HG03442 (cell line): Measurements from ENCODE around the gene ARL8B.

Experiments
- ATAC-seq: cut with Tn5 transposase; IDR thresholded peaks from one replicate; pipeline ENCODE4 v1.9.1; 2021; ENCODE audit warnings: mild to moderate bottlenecking, moderate library complexity; ENCODE audit not compliant: unreplicated experiment

ARL8B gene

DNA sequence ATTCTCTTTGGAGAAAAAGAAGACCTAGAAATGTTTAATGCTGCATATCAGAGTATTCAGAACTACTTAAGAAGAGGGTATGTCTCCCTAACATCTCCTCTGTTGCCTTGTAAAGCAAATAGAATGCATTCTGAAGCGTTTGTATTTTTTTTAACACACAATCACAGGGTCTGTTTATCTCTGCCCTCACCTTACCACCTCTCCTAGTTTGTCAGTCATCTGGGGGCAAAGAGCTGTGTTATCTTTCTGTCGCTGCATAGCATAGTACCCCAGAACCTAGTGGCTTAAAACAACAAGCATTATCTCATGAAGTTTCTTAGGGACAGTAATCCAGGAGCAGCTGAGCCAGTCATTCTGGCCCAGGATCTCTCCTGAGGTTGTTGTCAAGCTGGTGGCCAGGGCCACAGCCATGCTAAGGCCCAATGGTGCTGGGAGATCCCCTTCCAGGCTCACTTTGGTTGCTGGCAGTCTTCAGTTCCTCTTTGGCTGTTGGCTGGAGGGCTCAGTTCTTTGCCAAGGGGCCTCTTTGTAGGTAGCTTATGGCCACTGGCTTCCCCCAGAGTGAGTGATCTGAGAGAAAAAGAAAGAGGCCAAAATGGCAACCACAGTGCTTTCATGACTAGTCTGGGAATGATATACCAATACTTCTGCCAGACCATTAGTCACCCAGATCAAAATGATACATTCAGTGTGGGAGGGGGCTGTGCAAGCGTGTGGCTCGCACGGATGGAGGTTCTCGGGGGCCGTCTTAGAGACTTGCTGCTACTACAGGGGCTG, 83.3 kb downstream of the ARL8B start:
- ATAC-seq = peak; percentile 99

GRCh38 chr3:5210926-5211325, 88.8 kb downstream of the ARL8B start:
- no peak for ATAC-seq

DNA sequence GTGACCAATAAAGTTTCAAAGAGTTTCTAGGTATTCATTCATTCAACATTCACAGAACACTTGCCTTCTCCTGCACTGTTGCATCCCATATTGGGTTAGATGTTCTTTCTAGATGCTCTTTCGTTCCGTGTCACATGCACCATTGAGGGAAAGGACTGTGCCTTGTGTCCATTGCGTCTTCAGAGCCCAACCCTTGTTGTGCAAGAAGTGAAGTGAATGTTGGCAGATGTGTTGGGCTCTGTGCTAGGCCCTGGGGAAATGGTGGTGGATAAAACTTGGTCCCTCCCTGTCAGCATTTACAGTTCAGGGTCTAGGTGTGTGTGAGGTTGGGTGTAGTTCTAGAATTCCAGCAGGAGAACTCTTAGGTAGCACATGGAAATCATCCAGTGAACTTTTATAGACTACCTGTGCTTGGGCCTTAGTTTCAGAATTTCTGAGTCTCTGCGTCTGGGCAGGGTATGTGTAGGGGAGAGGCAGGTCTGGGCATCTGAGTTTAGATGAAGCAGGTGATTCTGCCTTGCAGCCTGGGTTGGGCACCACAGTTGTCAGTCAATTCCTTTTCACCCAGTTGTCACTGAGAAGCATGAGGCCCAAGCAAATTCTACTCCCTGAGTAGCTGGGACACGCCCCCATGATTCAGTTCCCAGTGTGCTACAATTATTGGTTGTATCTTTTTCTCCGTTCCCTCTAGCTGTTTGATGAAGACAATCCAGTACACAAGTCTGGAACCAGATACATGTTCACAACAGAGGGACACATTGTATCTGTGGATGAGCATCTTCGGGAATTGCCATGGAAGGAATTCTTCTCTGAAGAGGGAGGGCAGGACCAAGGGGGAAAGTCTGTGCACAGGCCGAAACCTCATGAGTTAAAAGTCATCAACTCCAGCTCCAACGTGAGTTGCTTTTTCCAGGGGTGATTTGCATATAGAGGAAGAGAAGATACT, 90.8 kb downstream of the ARL8B start:
- no peak for ATAC-seq

DNA sequence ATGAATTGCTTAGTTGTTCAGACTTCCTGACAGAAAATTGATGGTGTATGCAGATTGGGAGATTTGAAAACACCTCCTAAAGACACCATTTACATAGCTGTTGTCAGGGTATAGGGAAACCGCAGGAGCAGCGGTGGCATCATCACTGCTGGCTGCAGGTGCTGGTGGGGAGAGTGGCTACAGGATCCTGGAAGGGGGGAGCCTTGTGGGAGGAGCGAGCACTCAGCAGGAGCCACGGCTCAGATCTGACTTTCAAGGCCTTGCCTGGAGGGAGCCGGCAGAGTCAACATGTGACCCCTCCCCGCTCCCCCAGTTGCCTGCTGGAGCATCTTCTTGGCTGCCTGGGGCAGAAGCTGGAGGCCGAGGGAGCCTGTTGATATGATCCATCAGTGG, 91.5 kb downstream of the ARL8B start:
- ATAC-seq = no peak

DNA sequence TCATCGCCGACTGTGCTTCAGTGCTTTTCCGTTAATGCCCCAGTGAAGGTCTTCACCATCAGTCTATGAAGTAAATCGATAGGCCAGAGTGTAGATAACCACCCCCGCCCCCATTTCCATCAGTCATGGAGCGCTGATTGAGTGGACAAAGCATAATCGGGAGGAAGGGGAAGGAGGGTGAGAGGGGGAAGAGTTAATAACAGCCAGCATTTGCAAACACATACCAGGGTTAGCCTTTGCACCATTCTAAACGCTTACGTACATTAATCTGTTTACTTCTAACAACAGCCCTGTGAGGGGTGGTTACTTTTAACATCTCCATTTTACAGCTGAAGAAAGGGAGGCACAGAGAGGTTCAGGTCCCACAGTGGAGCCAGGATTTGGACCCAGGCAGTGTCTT, 92.3 kb downstream of the ARL8B start:
- ATAC-seq = no peak

GRCh38 chr3:5217824-5218595, 95.9 kb downstream of the ARL8B start:
- ATAC-seq = no peak

DNA sequence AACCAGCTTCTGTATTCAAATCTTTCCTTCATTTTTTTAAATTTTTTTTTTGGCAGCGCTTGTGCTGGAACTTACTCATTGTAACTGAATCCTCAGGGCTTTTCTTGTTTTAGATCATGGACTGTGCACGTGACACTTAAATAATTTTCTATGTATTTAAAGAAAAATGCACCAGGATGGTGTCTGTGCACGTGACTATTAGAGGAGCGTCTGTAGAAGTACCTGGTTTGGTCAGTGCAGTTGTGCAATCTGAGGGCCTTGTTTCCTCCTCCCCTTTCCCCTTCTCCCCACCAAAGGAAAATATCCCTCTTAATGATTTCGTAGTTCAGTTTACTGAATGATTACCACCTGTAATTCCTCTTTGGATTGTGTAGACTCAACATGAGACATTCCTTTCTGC, 96.7 kb downstream of the ARL8B start:
- ATAC-seq = no peak

- no peak for ATAC-seq
These were observed 97.1 kb downstream of the ARL8B start for GRCh38 chr3:5219216-5219615.

DNA sequence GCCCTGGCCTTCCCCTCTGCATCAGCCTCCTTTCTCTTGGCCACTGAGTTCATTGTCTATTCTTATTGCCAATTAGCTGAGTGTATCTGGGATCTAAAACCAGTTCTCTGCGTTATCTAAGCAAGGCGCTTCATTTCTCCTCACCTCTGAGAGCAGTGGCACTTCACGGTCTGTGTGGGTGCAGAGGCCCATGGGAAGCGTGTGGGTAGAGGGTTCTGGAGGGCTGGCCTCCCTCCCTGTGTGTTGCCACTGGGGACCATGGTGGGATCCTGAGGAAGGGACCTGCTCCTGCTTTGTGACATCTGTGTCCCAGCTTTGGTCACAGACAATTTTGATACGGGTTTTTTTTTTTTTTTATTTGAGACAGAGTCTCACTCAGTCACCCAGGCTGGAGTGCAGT, 98.1 kb downstream of the ARL8B start:
- no peak for ATAC-seq

GRCh38 chr3:5220667-5221431, 98.8 kb downstream of the ARL8B start:
- ATAC-seq = no peak

GRCh38 chr3:5221701-5222100, 99.6 kb downstream of the ARL8B start:
- ATAC-seq = no peak

- no peak for ATAC-seq
These were observed 100.4 kb downstream of the ARL8B start for GRCh38 chr3:5222283-5223005.

DNA sequence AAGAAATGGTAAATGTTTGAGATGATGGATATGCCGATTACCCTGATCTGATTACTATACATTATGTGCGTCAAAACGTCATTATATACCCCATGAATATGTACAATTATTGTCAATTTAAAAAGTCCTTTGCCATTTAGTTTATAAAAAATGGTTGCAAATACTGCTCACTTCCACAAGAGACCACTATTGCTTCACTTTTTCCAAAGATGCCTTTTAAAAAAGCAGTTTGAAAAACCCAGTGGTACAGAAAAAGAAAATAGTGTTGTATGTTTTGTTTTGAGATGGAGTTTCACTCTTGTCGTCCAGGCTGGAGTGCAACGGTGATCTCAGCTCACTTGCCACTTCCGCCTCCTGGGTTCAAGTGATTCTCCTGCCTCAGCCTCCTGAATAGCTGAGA, 104.7 kb downstream of the ARL8B start:
- no peak for ATAC-seq

GRCh38 chr3:5227812-5228211, 105.7 kb downstream of the ARL8B start:
- no peak for ATAC-seq

- no peak for ATAC-seq
These were observed 107.3 kb downstream of the ARL8B start for GRCh38 chr3:5229414-5229813.
